K562 (cell line): ENCODE data around the gene TVP23A. TPM values are rescaled to one million over a fixed set of nuclear protein-coding genes. Genes with fewer than 3 reads are reported as not detected.

Experiments used
- ATAC-seq: fragments of 200-7000 bp; cut with Tn5 transposase; 3 replicates; pipeline ENCODE4 v1.9.1; 2020; ENCODE audit warnings: moderate library complexity
- BruUV-seq: library from RNA; stranded (reverse); fragments of 400-500 nt; replicated peaks from 2 replicates; lab custom pipeline; 2021; lab: Mats Ljungman, UMichigan
- CTCF ChIA-PET: fragments of 300-600 bp; formaldehyde crosslinking; extraction: SDS; loops from one replicate; lab custom pipeline; 2021; ENCODE audit warnings: low intra/inter-chr PET ratio; lab: Yijun Ruan, JAX
- POLR2A ChIA-PET: fragments of 300-600, 350-650 bp; sonication (Branson Sonifier 250); formaldehyde crosslinking; extraction: SDS; loops from one replicate; lab custom pipeline; 2021; ENCODE audit warnings: antibody characterized with exemption, inconsistent platforms; lab: Yijun Ruan, JAX
- DNase-seq, 4 experiments: peaks; one replicate each; pipeline versions ENCODE4 v3.0.0 to v3.0.0-alpha.2; 2011 to 2018; ENCODE audit warnings: low spot score in 3 of 4, mixed read lengths in 3 of 4; ENCODE audit errors: extremely low read depth in 1 of 4
- FAIRE-seq: peaks from 2 replicates; lab custom pipeline; 2011; peaks lifted over from hg19 to GRCh38; lab: Jason Lieb, UNC
- H2AFZ ChIP-seq: 2 replicates; pipeline ENCODE4 v1.6.0; 2011; ENCODE audit warnings: low read depth, low read length, control low read depth, inconsistent platforms
- H3K27ac ChIP-seq: fragments of 200-600 bp; 3 replicates; pipeline ENCODE4 v1.8.0; 2011; ENCODE audit warnings: low read depth, mild to moderate bottlenecking, control low read depth, inconsistent platforms, low read length, moderate library complexity, mixed read lengths; ENCODE audit errors: extremely low read depth
- H3K27me3 ChIP-seq, 2 experiments: fragments of 300-600 bp in 1 of 2; 2 replicates in 1 of 2; 3 replicates in 1 of 2; pipeline versions ENCODE4 v1.6.0 to v1.8.0; 2011; ENCODE audit warnings: inconsistent platforms in 2 of 2, low read length in 2 of 2, mild to moderate bottlenecking in 1 of 2, mixed read lengths in 1 of 2, moderate library complexity in 1 of 2; ENCODE audit not compliant: control insufficient read depth in 2 of 2, insufficient read depth in 2 of 2
- H3K36me3 ChIP-seq: fragments of 300-600 bp; 3 replicates; pipeline ENCODE4 v1.8.0; 2011; ENCODE audit warnings: mild to moderate bottlenecking, low read length, inconsistent platforms; ENCODE audit not compliant: control insufficient read depth, insufficient read depth
- H3K4me1 ChIP-seq, 2 experiments: fragments of 200-600 bp in 1 of 2; replicated peaks in 1 of 2; 2 replicates in 1 of 2; 3 replicates in 1 of 2; pipeline versions ENCODE4 v1.5.1 to v1.8.0; 2011; ENCODE audit warnings: inconsistent platforms in 2 of 2, low read length in 2 of 2, mild to moderate bottlenecking in 1 of 2, mixed read lengths in 1 of 2, moderate library complexity in 1 of 2; ENCODE audit not compliant: control insufficient read depth in 2 of 2, insufficient read depth in 2 of 2
- H3K4me2 ChIP-seq: 2 replicates; pipeline ENCODE4 v1.6.1; 2011; ENCODE audit warnings: low read length, control low read depth, inconsistent platforms, mixed read lengths; ENCODE audit not compliant: insufficient read depth
- H3K4me3 ChIP-seq: fragments of 200-600 bp; sonication (generic), shearing (Covaris generic); 2 replicates; pipeline ENCODE4 v1.5.1; 2016; ENCODE audit warnings: control low read depth, inconsistent platforms
- H3K79me2 ChIP-seq: fragments of 200-600 bp; 3 replicates; pipeline ENCODE4 v1.8.0; 2011; ENCODE audit warnings: low read length, inconsistent platforms; ENCODE audit not compliant: control insufficient read depth, insufficient read depth
- H3K9ac ChIP-seq, 2 experiments: 2 replicates each; pipeline versions ENCODE4 v1.6.0 to v1.6.1; 2011; ENCODE audit warnings: low read depth in 2 of 2, low read length in 2 of 2, control low read depth in 1 of 2, inconsistent platforms in 1 of 2, mild to moderate bottlenecking in 1 of 2, mixed read lengths in 1 of 2; ENCODE audit not compliant: insufficient read depth in 1 of 2
- H3K9me1 ChIP-seq: one replicate; pipeline ENCODE4 v1.6.0; 2011; ENCODE audit warnings: inconsistent platforms, mild to moderate bottlenecking, low read length, moderate library complexity; ENCODE audit not compliant: control insufficient read depth, insufficient read depth
- H3K9me3 ChIP-seq: replicated peaks from 2 replicates; pipeline ENCODE4 v1.5.1; 2011; ENCODE audit warnings: low read depth, low read length, inconsistent platforms; ENCODE audit not compliant: control insufficient read depth, insufficient read depth
- H4K20me1 ChIP-seq: replicated peaks from 2 replicates; pipeline ENCODE4 v1.6.1; 2011; ENCODE audit warnings: low read length, inconsistent platforms, mixed read lengths; ENCODE audit not compliant: control insufficient read depth, insufficient read depth
- ADNP ChIP-seq: fragments of 200-800 bp; sonication (Bioruptor generic); IDR thresholded peaks from 2 replicates; pipeline ENCODE4 v1.6.1; 2016; ENCODE audit warnings: missing genetic modification characterization, missing compliant biosample characterization
- CREB1 ChIP-seq, 2 experiments: sonication (generic) in 1 of 2; formaldehyde crosslinking in 1 of 2; IDR thresholded peaks; 2 replicates each; pipeline versions ENCODE4 v1.6.1 to v1.8.0; 2012 to 2022; ENCODE audit warnings: inconsistent platforms in 1 of 2, mild to moderate bottlenecking in 1 of 2, missing genetic modification reagents in 1 of 2, moderate library complexity in 1 of 2
- CXXC5 ChIP-seq: fragments of 250-450 bp; sonication (Bioruptor Pico); IDR thresholded peaks from 2 replicates; pipeline ENCODE4 v1.8.0; 2022; ENCODE audit warnings: inconsistent platforms, mild to moderate bottlenecking, moderate library complexity
- HNRNPH1 ChIP-seq: fragments of 200-400 bp; formaldehyde crosslinking; optimal IDR thresholded peaks from 2 replicates; pipeline ENCODE3; 2017; ENCODE audit warnings: low read depth, mild to moderate bottlenecking, low read length, moderate library complexity
- L3MBTL2 ChIP-seq: fragments of 450-650 bp; IDR thresholded peaks from 2 replicates; pipeline ENCODE4 v1.6.1; 2016; ENCODE audit warnings: mild to moderate bottlenecking, moderate library complexity
- LARP7 ChIP-seq: fragments of 450-650 bp; IDR thresholded peaks from 2 replicates; pipeline ENCODE4 v1.6.1; 2016
- MNT ChIP-seq, 2 experiments: fragments of 450-650 bp; conservative IDR thresholded peaks; 2 replicates each; pipeline ENCODE4 v1.6.1; 2017; ENCODE audit warnings: mild to moderate bottlenecking in 2 of 2, moderate library complexity in 2 of 2
- MTA3 ChIP-seq: fragments of 450-650 bp; formaldehyde crosslinking; IDR thresholded peaks from 2 replicates; pipeline ENCODE4 v1.6.1; 2017; ENCODE audit warnings: mild to moderate bottlenecking, borderline replicate concordance
- NCOA2 ChIP-seq, 2 experiments: fragments of 450-650 bp; IDR thresholded peaks; 2 replicates each; pipeline ENCODE4 v1.6.1; 2018; ENCODE audit warnings: mild to moderate bottlenecking in 2 of 2, moderate library complexity in 1 of 2; ENCODE audit not compliant: partially characterized antibody in 2 of 2
- NCOR1 ChIP-seq: fragments of 450-650 bp; IDR thresholded peaks from 2 replicates; pipeline ENCODE4 v1.6.1; 2016; ENCODE audit warnings: mild to moderate bottlenecking, moderate library complexity
- NFIC ChIP-seq: fragments of 450-650 bp; IDR thresholded peaks from 2 replicates; pipeline ENCODE4 v1.6.1; 2017; ENCODE audit warnings: mild to moderate bottlenecking, inconsistent platforms
- RBBP5 ChIP-seq: fragments of 200-600 bp; sonication (generic); IDR thresholded peaks from 2 replicates; pipeline ENCODE4 v1.6.1; 2012; ENCODE audit warnings: borderline replicate concordance, mild to moderate bottlenecking, low read length, control low read depth, inconsistent platforms; ENCODE audit not compliant: insufficient read depth, poor library complexity, severe bottlenecking
- SMAD4 ChIP-seq: fragments of 250-450 bp; sonication (Bioruptor Pico); conservative IDR thresholded peaks from 2 replicates; pipeline ENCODE4 v1.8.0; 2021; ENCODE audit warnings: inconsistent platforms, mild to moderate bottlenecking, moderate library complexity
- SMARCA4 ChIP-seq: fragments of 450-650 bp; IDR thresholded peaks from 2 replicates; pipeline ENCODE4 v1.6.1; 2016
- SMARCC2 ChIP-seq: fragments of 450-650 bp; IDR thresholded peaks from 2 replicates; pipeline ENCODE4 v1.6.1; 2017; ENCODE audit warnings: antibody characterized with exemption, moderate library complexity, mild to moderate bottlenecking, low read depth
- TAL1 ChIP-seq: fragments of 450-650 bp; IDR thresholded peaks from 2 replicates; pipeline ENCODE4 v1.6.1; 2016; ENCODE audit warnings: mild to moderate bottlenecking
- TGIF2 ChIP-seq: sonication (generic); formaldehyde crosslinking; IDR thresholded peaks from 2 replicates; pipeline ENCODE4 v1.8.1; 2022; ENCODE audit warnings: mild to moderate bottlenecking, missing genetic modification reagents, moderate library complexity
- ZBTB43 ChIP-seq: sonication (generic); formaldehyde crosslinking; IDR thresholded peaks from 2 replicates; pipeline ENCODE4 v1.8.0; 2023; ENCODE audit warnings: mild to moderate bottlenecking, missing genetic modification reagents
- ZEB2 ChIP-seq: fragments of 450-650 bp; IDR thresholded peaks from 2 replicates; pipeline ENCODE4 v1.6.1; 2016
- WGBS: fragments of 100-300 bp; shearing (Covaris generic); methylation state at CpG from one replicate; pipeline ENCODE4 v1.1.6; 2016; ENCODE audit warnings: low coverage, mixed read lengths; ENCODE audit not compliant: insufficient coverage; ENCODE audit errors: missing lambda C conversion rate; 5-methylcytosine and 5-hydroxymethylcytosine counted together
- in situ Hi-C: fragments of 300-500 bp; cut with MboI; formaldehyde crosslinking; loops from 4 replicates; pipeline ENCODE4 v1.15.0; 2018; ENCODE audit warnings: inconsistent platforms, mixed read lengths
- intact Hi-C: fragments of 100-400 bp; cut with micrococcal nuclease; formaldehyde crosslinking; loops from 2 replicates; pipeline ENCODE4 v1.14.2; 2022
- polyA plus RNA-seq, 8 experiments: library from polyadenylated mRNA; depleted of rRNA in 4 of 8; stranded (reverse) in 5 of 8; unstranded in 3 of 8; fragments of >200 nt; fragmentation: Nextera tagmentation in 2 of 8; fragmentation: Illumina TruSeq in 1 of 8; extraction: Ambion mirVana in 2 of 8; extraction: Trizol in 1 of 8; gene quantifications; 2 replicates each; pipeline versions ENCODE4 v1.2.1 to v1.2.3, GENCODE V29; 2011 to 2014; ENCODE audit warnings: inconsistent platforms in 1 of 8, missing spikeins in 1 of 8
- total RNA-seq, 7 experiments: library from RNA; depleted of rRNA in 6 of 7; stranded (reverse); fragments of >200 nt in 6 of 7; fragmentation: Illumina TruSeq in 2 of 7; extraction: Trizol in 2 of 7; gene quantifications; 2 replicates each; pipeline versions ENCODE4 v1.2.1 to v1.2.3, GENCODE V29; 2011 to 2021; ENCODE audit warnings: low replicate concordance in 1 of 7

TVP23A gene
- total and polyA plus RNA-seq, 9 of the 15 experiments (the other 6 are each of a cell fraction or from before 2014, with no cell fraction given), result 0.04 to 0.77 (median 0.10) TPM; not detected in 3

- Histone ChIP-seq H3K27me3 (no peaks in the 10 kb centered on the region), H3K4me1 (peaks cover 19 to 26% of the 10 kb centered on the region in 2 experiments), H3K9me3 (no peaks in the 10 kb centered on the region), H3K9me1 (no peaks in the 10 kb centered on the region), H3K79me2 (no peaks in the 10 kb centered on the region), H3K4me2 (peak overlapping the region; percentile 38), H3K4me3 (no peak overlapping the region), H3K27ac (peak overlapping the region; percentile 79), H3K36me3 (no peaks in the 10 kb centered on the region), H3K9ac (peak overlapping the region; percentile 38 to 57; a peak in 3 of 4 replicates), H2AFZ (peak overlapping the region; percentile 61), H4K20me1 (no peaks in the 10 kb centered on the region)
- ChIA-PET POLR2A (interaction anchor here (1.0 kb wide), 1 partner anchor 160 kb away, joined by 3 read pairs; no protein-coding TSS in a partner anchor), CTCF (interaction anchor here (0.6 to 2.7 kb wide), 3 partner anchors 217 to 482 kb away, joined by 3 to 26 read pairs (median 4); no protein-coding TSS in a partner anchor)
- ATAC-seq (peak; percentile 77), FAIRE-seq (peak; percentile 91), DNase-seq (peak; percentile 58 to 90 (median 63))
- 22% methylated on average over 11 of the region's 12 CpGs for WGBS
- in situ Hi-C loops (loop anchor here (5.0 kb wide), 1 partner anchor 226 kb away; no protein-coding TSS in a partner anchor), intact Hi-C loops (loop anchor here (5.0 to 10.0 kb wide), 4 partner anchors 74 to 484 kb away; no protein-coding TSS in a partner anchor)
- BruUV-seq, result no TSS peak
- TF ChIP-seq MNT (conservative IDR thresholded peaks at IDR 0.05), result peak in 1 of 2 experiments; percentile 21; a peak in 1 of 4 replicates
- TF ChIP-seq L3MBTL2, result peak; percentile 46; the same call in 1 of the 2 replicates
- TF ChIP-seq CREB1 (IDR thresholded peaks at IDR 0.05), result no peak
- TF ChIP-seq CREB1 (CRISPR knock-in tag; IDR thresholded peaks at IDR 0.05), result peak; percentile 27; the same call in 1 of the 2 replicates
- no peak for TF ChIP-seq NCOA2 (IDR thresholded peaks at IDR 0.05; ENCODE audit: partially characterized antibody in 2 of 2)
- TF ChIP-seq SMARCC2, result peak; percentile 84
- TF ChIP-seq TAL1, result peak; percentile 31
- 0 out of 2 replicates have a peak, but pooled peaks have one; percentile 6 for TF ChIP-seq NCOR1
- no peak for TF ChIP-seq ZBTB43 (CRISPR knock-in tag)
- peak; percentile 25; the same call in 1 of the 2 replicates for TF ChIP-seq MTA3
- peak; percentile 35 for TF ChIP-seq RBBP5
- no peak for TF ChIP-seq TGIF2 (CRISPR knock-in tag)
- 0 out of 2 replicates have a peak, but pooled peaks have one; percentile 37 for TF ChIP-seq ZEB2
- 0 out of 2 replicates have a peak, but pooled peaks have one; percentile 37 for TF ChIP-seq SMAD4
- TF ChIP-seq LARP7, result no peak
- peak; percentile 87 for TF ChIP-seq SMARCA4
- TF ChIP-seq HNRNPH1, result no peak
- 0 out of 2 replicates have a peak, but pooled peaks have one; percentile 36 for TF ChIP-seq NFIC
- peak; percentile 84 for TF ChIP-seq ADNP (tag)
- TF ChIP-seq CXXC5 (CRISPR knock-in tag), result peak; percentile 40; the same call in 1 of the 2 replicates
These were observed 80.1 kb downstream of the TVP23A start for GRCh38 chr16:10738231-10739077.
